Subcutaneous adipose tissue (tissue), 4 donors: ENCODE measurements around the gene PTPRCAP. TPM values are rescaled to one million over a fixed set of nuclear protein-coding genes. Genes with fewer than 3 reads are reported as not detected.

Experiments used
- CTCF ChIP-seq: fragments of 450-650 bp; IDR thresholded peaks from one replicate; pipeline ENCODE4 v1.5.1; 2016; ENCODE audit warnings: low read depth, mild to moderate bottlenecking, control low read depth, antibody characterized with exemption, moderate library complexity
- total RNA-seq, 4 donors: library from RNA; depleted of rRNA; stranded (reverse); fragments of >200 nt; gene quantifications; one replicate each; pipeline ENCODE4 v1.1.0, GENCODE V29; 2016

PTPRCAP gene
- total RNA-seq, 4 donors from 2014 or later: 1.7 to 6.7 (median 3.5) TPM

DNA sequence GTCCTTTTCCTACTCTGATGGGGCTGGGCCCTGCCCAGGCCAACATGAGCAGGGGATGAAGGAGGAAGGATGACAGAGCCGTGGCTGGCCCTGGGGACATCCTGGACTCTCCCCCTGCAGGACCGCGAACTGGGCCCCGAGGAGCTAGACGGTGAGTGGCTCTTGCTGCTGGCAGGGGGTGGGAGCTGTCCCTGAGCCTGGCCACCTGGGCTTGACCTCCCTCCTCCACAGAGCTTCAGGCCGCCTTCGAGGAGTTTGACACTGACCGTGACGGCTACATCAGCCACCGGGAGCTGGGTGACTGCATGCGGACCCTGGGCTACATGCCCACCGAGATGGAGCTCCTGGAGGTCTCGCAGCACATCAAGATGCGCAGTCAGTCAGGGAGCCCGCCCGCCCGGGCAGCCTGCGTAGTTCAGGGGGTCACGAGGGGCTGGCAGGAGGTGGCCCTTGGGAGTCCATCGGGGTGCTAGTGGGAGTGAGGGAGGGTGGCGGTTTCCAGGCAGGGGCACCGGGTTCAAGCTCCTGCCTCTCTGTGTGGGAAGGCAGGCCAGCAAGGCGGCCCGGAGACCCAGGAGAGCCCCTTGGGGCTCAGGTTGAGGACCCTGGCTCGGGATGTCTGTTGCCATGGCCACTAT, 18.7 kb upstream of the PTPRCAP start:
- TF ChIP-seq CTCF: no peak

DNA sequence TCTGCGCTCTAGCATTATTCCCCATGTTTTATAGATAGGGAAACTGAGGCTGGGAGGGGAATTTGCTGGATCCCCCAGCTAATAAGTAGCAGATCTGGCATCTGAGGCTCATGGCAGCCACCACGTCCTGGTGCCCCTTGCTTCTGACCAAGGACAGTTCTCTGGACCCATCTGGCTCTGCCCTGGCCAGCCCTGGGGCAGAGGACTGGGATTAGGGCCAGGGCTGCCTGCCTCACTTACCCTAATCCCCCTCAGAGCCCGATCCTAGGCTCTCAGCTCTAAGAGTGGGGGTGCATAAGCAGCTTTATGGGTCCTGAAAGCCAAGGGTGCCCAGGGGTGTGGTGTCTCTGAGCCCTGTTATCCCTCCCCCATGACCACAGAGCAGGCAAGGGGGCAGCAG, 17.6 kb upstream of the PTPRCAP start, which contains the start of gene CABP4:
Gene CABP4, plus strand, starts transcription at position 301 of the 400 bp plus-strand sequence. Its CDS starts 70 bp downstream, at position 371.
- TF ChIP-seq CTCF: no peak

DNA sequence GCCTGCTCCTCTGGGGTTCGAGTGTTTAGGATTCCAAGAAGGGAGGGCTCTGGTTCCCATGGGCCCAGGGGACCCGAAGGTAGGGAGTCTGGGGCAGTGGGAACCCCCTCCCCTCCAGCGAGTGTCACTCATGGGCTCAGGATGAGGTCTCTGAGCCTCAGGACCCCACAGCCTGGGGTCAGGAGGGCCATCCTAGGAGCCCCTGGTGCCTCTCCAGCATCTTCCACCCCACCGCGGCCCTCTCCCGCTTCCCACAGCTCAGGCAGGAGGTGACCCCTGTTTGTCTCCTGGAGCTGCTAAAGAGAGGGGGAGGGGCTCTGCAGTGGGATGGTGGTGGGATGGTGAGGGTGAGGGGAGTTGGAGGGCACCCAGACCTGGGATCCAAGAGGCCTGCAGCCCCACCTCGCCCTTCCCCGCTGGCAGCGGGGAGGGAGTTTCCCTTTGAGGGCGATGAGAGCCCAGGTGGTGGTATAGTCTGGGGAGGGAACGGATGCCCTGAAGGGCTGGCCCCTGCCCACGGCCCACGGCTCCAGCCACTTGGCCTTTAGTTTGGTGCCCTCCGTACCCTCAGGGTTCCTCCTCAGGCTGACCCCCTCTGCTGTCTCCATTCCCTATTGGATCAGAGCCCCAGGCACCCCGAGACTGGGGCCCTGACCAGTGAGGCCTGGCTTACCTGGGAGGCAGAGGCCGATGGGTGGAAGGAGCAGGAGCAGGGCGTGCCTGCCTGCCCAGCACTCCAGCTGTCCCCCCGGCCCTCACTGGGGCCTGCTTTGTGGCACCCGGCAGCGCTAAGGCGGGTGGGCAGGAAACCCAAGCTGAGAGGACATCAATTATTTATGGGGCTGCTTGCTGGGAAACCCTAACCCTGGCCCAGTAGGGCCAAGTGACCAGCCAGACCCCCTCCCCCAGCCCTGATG, 16.6 kb upstream of the PTPRCAP start:
- no peak for TF ChIP-seq CTCF

- no peak for TF ChIP-seq CTCF
Observed at GRCh38 chr11:67452141-67452952, 14.9 kb upstream of the PTPRCAP start, which contains the start of gene GPR152. TSS of gene GPR152 (minus strand) at chr11:67452729. CDS start at chr11:67452724, 5 bp downstream.

DNA sequence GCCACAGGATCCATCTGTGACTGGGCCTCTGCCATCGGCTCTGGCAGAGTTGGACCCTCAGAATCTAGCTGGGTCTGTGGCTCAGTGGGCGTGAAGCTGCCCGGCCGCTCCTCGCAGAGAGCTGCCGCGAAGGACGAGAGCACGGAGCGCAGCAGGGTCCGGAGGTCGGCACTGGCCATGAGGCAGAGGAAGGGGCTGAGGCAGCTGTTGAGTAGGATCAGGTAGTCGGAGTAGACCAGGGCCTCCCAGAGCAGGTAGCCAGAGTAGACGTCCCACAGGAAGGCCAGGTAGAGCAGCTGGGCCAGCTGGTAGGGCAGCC, 14.1 kb upstream of the PTPRCAP start:
- TF ChIP-seq CTCF: no peak

GRCh38 chr11:67450796-67451657, 13.5 kb upstream of the PTPRCAP start:
- TF ChIP-seq CTCF: no peak
